Panc1 (cell line): ENCODE results near the gene PREP. TPM values are rescaled to one million over a fixed set of nuclear protein-coding genes. Genes with fewer than 3 reads are reported as not detected.

Source experiments
- ATAC-seq: fragments of 200-7000 bp; cut with Tn5 transposase; 2 replicates; pipeline ENCODE4 v1.9.1; 2020; ENCODE audit warnings: mild to moderate bottlenecking, moderate library complexity
- BruUV-seq: library from RNA; stranded (reverse); fragments of 400-500 nt; replicated peaks from 2 replicates; lab custom pipeline; 2021; lab: Mats Ljungman, UMichigan
- CTCF ChIA-PET: fragments of 300-600 bp; sonication (Branson Sonifier 250); formaldehyde crosslinking; loops from one replicate; lab custom pipeline; 2022; ENCODE audit warnings: antibody characterized with exemption; lab: Charles Lee
- POLR2A ChIA-PET: fragments of 300-600 bp; sonication (Branson Sonifier 250); formaldehyde crosslinking; loops from one replicate; lab custom pipeline; 2022; ENCODE audit warnings: antibody characterized with exemption; lab: Charles Lee
- DNase-seq: peaks from one replicate; pipeline ENCODE4 v3.0.0-alpha.2; 2010; ENCODE audit warnings: low read depth, low spot score
- H3K27ac ChIP-seq: 2 replicates; pipeline ENCODE4 v1.5.1; 2011; ENCODE audit warnings: mild to moderate bottlenecking, low read length, inconsistent platforms
- H3K27me3 ChIP-seq: fragments of 200-500 bp; sonication (Bioruptor generic); 2 replicates; pipeline ENCODE4 v1.6.0; 2014; ENCODE audit warnings: low read length, inconsistent platforms; ENCODE audit not compliant: control insufficient read depth, insufficient read depth
- H3K36me3 ChIP-seq: fragments of 200-500 bp; sonication (Bioruptor generic); 2 replicates; pipeline ENCODE4 v1.5.1; 2014; ENCODE audit warnings: inconsistent platforms, mild to moderate bottlenecking, low read length, moderate library complexity; ENCODE audit not compliant: control insufficient read depth, insufficient read depth
- H3K4me1 ChIP-seq: 2 replicates; pipeline ENCODE4 v1.5.1; 2011; ENCODE audit warnings: inconsistent platforms, mild to moderate bottlenecking, low read length, moderate library complexity; ENCODE audit not compliant: control insufficient read depth, insufficient read depth
- H3K4me3 ChIP-seq, 2 experiments: 2 replicates each; pipeline ENCODE4 v1.5.1; 2011 to 2012; ENCODE audit warnings: low read depth in 2 of 2, low read length in 2 of 2, mild to moderate bottlenecking in 2 of 2, inconsistent platforms in 1 of 2, moderate library complexity in 1 of 2
- H3K9me3 ChIP-seq: fragments of 200-500 bp; sonication (Bioruptor generic); 2 replicates; pipeline ENCODE4 v1.5.1; 2014; ENCODE audit warnings: low read depth, mild to moderate bottlenecking, inconsistent platforms, low read length, moderate library complexity; ENCODE audit not compliant: control insufficient read depth, insufficient read depth
- POLR2AphosphoS5 ChIP-seq: IDR thresholded peaks from 2 replicates; pipeline ENCODE4 v1.6.1; 2012; ENCODE audit warnings: mild to moderate bottlenecking, low read depth, low read length, moderate library complexity
- SIN3A ChIP-seq: IDR thresholded peaks from 2 replicates; pipeline ENCODE4 v1.6.1; 2012; ENCODE audit warnings: low read depth, mild to moderate bottlenecking, low read length, moderate library complexity, borderline replicate concordance; ENCODE audit not compliant: insufficient read depth
- TCF7L2 ChIP-seq: IDR thresholded peaks from 2 replicates; pipeline ENCODE4 v1.6.1; 2011; ENCODE audit warnings: mild to moderate bottlenecking, low read depth, low read length, inconsistent platforms
- in situ Hi-C: cut with HindIII; loops from 2 replicates; pipeline ENCODE4 v1.10.0; 2016; ENCODE audit warnings: low sequenced_read_pairs, low pct_unique_long_range_greater_than_20kb
- intact Hi-C: fragments of 100-400 bp; cut with micrococcal nuclease; formaldehyde crosslinking; loops from one replicate; pipeline ENCODE4 v1.10.0; 2022; ENCODE audit not compliant: unreplicated experiment
- total RNA-seq: library from RNA; stranded (reverse); gene quantifications from one replicate; pipeline ENCODE4 v1.2.1, GENCODE V29; 2021; ENCODE audit not compliant: unreplicated experiment
- TF ChIP-seq, protein P1 (sequence below), 2 experiments: IDR thresholded peaks; 2 replicates each; pipeline ENCODE4 v1.6.1; 2011 to 2012; ENCODE audit warnings: low read depth in 2 of 2, control low read depth in 1 of 2, low read length in 1 of 2, mild to moderate bottlenecking in 1 of 2, moderate library complexity in 1 of 2; ENCODE audit not compliant: insufficient read depth in 1 of 2
- TF ChIP-seq, protein P2 (sequence below): fragments of 450-650 bp; IDR thresholded peaks from 2 replicates; pipeline ENCODE4 v1.5.1; 2017; ENCODE audit warnings: mild to moderate bottlenecking

The PREP gene
- total RNA-seq, 1 experiment from 2014 or later = 50.4 TPM

DNA sequence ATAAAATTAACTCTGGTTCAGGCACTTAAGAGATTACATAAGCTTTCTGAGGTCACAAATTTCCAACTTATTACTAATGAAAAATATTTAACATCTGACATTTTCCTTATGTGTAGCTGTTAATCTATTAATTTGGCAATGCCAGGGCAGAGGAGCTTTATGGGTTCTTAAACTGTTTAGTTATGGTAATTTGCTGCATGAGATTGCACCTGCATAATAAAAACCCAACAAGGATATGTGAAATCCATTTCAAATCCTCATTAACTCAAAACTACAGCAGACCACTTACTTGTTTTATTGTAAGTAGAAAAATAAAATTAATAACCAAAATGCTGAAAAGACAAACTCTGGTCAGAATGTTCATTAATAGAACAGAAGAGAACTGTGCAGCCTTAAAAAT lies 98.1 kb downstream of the PREP start:
- H3K27ac ChIP-seq = no peak overlapping the region
- no peak for ATAC-seq
- H3K4me1 ChIP-seq = no peaks in the 10 kb centered on the region
- ChIA-PET CTCF (no interaction called here), POLR2A (interaction anchor here (0.6 kb wide), 1 partner anchor 124 kb away, joined by 6 read pairs; no protein-coding TSS in a partner anchor)
- H3K36me3 ChIP-seq = no peaks in the 10 kb centered on the region
- DNase-seq = no peak
- H3K27me3 ChIP-seq = no peaks in the 10 kb centered on the region
- TF ChIP-seq, protein P1, sequence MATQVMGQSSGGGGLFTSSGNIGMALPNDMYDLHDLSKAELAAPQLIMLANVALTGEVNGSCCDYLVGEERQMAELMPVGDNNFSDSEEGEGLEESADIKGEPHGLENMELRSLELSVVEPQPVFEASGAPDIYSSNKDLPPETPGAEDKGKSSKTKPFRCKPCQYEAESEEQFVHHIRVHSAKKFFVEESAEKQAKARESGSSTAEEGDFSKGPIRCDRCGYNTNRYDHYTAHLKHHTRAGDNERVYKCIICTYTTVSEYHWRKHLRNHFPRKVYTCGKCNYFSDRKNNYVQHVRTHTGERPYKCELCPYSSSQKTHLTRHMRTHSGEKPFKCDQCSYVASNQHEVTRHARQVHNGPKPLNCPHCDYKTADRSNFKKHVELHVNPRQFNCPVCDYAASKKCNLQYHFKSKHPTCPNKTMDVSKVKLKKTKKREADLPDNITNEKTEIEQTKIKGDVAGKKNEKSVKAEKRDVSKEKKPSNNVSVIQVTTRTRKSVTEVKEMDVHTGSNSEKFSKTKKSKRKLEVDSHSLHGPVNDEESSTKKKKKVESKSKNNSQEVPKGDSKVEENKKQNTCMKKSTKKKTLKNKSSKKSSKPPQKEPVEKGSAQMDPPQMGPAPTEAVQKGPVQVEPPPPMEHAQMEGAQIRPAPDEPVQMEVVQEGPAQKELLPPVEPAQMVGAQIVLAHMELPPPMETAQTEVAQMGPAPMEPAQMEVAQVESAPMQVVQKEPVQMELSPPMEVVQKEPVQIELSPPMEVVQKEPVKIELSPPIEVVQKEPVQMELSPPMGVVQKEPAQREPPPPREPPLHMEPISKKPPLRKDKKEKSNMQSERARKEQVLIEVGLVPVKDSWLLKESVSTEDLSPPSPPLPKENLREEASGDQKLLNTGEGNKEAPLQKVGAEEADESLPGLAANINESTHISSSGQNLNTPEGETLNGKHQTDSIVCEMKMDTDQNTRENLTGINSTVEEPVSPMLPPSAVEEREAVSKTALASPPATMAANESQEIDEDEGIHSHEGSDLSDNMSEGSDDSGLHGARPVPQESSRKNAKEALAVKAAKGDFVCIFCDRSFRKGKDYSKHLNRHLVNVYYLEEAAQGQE (IDR thresholded peaks at IDR 0.05; ENCODE audit: insufficient read depth in 1 of 2, low read depth in 2 of 2, low read length in 1 of 2) = no peak
- no peak for TF ChIP-seq SIN3A
- no peak overlapping the region for H3K4me3 ChIP-seq
- no peaks in the 10 kb centered on the region for H3K9me3 ChIP-seq
- intact Hi-C loops = no loop called here
- BruUV-seq = no TSS peak
- in situ Hi-C loops = no loop called here

DNA sequence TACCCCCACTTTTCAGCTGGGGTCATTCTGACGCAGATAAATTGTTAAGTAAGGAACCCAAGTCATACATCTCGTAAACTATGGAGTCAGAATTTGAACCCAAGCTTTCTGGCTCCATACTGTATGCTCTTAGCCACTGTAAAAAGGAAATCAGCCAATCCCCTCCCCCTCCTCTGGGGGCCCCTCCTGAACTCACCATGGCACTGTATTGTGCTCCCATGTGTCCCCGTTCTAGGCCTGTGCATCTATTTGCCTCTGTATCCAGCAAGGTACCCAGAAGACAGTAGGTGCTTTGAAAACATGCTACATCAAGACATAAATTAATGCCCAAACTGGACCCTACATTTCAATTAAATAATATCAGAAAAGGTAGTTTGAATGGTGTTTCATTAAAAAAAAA lies 98.5 kb downstream of the PREP start:
- no peak overlapping the region for H3K4me3 ChIP-seq
- DNase-seq (no peak), ATAC-seq (no peak)
- CTCF ChIA-PET = no interaction called here
- no peaks in the 10 kb centered on the region for H3K27me3 ChIP-seq
- POLR2A ChIA-PET = interaction anchor here (0.6 kb wide), 1 partner anchor 124 kb away, joined by 6 read pairs; no protein-coding TSS in a partner anchor
- BruUV-seq = no TSS peak
- no peaks in the 10 kb centered on the region for H3K36me3 ChIP-seq
- H3K27ac ChIP-seq = no peak overlapping the region
- intact Hi-C loops (no loop called here), in situ Hi-C loops (no loop called here)
- no peaks in the 10 kb centered on the region for H3K4me1 ChIP-seq
- H3K9me3 ChIP-seq = no peaks in the 10 kb centered on the region
- TF ChIP-seq TCF7L2 = no peak
- TF ChIP-seq POLR2AphosphoS5 = no peak
- TF ChIP-seq, protein P1 (IDR thresholded peaks at IDR 0.05; ENCODE audit: insufficient read depth in 1 of 2, low read depth in 2 of 2, low read length in 1 of 2) = no peak
- no peak for TF ChIP-seq SIN3A
- TF ChIP-seq, protein P2, sequence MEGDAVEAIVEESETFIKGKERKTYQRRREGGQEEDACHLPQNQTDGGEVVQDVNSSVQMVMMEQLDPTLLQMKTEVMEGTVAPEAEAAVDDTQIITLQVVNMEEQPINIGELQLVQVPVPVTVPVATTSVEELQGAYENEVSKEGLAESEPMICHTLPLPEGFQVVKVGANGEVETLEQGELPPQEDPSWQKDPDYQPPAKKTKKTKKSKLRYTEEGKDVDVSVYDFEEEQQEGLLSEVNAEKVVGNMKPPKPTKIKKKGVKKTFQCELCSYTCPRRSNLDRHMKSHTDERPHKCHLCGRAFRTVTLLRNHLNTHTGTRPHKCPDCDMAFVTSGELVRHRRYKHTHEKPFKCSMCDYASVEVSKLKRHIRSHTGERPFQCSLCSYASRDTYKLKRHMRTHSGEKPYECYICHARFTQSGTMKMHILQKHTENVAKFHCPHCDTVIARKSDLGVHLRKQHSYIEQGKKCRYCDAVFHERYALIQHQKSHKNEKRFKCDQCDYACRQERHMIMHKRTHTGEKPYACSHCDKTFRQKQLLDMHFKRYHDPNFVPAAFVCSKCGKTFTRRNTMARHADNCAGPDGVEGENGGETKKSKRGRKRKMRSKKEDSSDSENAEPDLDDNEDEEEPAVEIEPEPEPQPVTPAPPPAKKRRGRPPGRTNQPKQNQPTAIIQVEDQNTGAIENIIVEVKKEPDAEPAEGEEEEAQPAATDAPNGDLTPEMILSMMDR = no peak
